HG03439 (cell line): ENCODE results near the gene SMYD3.
"Not testable (repeated sequence)": the region's sequence is repeated elsewhere in the genome, so short reads cannot be mapped to it uniquely, and the experiment has no call there.

ENCODE experiments used
- ATAC-seq: cut with Tn5 transposase; IDR thresholded peaks from one replicate; pipeline ENCODE4 v1.9.1; 2021; ENCODE audit warnings: mild to moderate bottlenecking, moderate library complexity; ENCODE audit not compliant: unreplicated experiment

The SMYD3 gene

DNA sequence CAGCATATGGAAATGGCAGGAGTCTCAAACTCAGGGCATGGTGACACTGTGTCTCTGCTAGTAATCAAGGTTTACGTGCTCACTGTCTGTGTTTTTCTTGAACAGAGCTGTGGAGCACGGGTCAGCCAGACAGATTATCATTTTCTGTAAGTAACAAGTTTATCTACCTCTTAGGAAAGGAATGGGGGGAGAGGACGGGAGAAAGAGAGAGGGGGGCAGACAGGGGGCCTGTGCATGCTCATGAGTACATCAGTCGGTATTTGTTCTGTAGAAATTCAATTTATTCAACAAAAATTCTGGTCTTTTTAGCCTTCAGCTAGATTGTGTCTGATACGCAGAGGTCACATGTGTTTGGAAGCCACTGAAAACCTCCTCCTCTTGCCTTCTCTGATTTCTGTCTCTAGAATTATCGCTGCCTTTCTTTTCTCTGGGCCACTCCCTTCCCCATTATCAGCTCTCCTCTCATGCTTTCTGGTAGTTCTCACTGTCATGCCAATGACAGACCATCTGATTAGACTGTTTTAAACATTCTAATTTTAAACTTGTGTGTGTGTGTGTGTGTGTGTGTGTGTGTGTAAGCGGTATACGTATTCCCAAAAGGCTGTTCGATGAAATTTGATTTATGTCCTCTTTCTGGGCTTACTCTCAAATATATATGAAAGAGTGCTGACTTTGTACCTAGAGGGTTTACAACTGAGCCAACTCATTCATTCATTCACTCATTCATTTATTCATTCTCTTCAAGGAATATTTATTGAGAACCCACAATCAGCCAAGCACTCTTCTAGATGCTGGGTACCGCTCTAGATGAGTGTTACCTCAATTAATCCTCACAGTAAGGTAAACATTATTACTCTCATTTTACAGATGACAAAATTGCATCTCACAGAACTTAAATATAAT, 715.4 kb downstream of the SMYD3 start:
- no peak for ATAC-seq

DNA sequence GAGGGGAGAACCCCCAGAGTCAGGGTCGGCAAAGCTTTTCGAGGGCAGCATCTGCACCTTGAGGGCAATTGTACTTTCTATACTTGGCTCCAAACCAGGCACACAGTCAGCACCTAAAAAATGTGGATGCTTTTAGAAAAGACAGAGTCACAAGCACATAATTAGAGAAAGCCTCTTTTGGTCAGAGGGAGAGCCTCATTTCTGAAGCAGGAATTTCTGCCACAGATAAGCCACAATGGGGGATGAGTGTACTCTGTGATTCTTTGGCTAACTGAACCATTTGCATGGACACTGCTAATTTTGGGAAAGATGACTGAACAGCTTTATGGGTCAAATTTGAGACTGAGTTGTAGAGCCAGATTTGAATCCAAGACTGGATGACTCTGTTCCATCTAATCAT, 716.6 kb downstream of the SMYD3 start:
- ATAC-seq = no peak

DNA sequence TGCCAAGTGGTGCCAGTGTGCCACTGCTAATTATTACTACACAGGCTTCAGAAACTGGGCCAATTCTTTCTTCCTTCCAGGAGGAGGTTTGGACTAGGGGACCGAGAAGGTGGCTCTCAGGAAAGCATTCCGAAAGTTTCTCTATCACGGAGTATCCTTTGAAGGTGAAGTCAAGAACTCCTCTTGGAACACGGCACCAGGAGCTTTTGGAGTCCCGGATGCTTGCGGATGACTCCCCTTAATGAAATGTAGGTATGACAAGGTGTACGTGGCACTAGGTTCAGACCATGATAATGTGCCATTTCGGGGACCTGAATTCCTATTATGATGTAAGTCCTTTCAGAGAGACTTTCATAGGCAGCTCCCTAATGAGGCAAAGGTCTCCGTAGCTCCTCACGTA, 718.2 kb downstream of the SMYD3 start:
- ATAC-seq = no peak

DNA sequence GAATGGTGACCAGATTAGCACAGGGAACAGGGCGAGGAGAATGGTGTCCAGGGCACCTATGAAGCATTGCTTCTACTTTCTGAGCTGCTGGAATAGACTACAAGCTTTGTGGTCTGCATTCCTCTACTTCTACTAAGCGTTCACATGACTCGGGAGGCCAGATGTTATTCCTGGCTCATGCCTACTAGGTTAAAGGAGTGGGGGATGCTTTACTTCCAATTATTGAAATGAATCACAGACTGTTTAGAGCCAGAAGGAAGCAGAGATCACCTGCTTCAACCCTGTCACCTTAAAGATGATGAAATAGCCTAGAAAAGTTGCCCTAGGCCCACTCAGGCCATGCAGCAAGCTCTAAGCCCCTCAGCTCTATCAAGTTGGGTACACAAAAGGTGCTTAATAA, 718.8 kb downstream of the SMYD3 start:
- no peak for ATAC-seq

DNA sequence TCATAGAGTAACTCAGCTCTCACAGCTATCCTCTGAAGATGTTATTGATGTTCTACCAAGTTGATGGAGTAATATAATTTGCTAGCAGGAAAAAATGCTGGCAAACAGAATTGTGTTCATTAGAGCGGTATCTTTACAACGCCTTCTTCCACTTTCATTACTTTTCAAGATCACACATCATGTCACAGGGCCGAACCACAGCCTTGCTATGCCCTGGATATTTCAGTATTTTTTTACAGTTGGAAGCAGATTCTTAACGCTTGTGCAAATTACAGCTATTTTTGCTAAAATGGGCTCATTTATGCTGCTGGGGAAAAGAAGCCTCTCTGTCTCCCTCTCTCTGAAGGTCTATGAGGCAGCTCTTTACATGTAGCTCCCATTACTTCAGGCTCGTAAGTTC, 720.1 kb downstream of the SMYD3 start:
- ATAC-seq = no peak

DNA sequence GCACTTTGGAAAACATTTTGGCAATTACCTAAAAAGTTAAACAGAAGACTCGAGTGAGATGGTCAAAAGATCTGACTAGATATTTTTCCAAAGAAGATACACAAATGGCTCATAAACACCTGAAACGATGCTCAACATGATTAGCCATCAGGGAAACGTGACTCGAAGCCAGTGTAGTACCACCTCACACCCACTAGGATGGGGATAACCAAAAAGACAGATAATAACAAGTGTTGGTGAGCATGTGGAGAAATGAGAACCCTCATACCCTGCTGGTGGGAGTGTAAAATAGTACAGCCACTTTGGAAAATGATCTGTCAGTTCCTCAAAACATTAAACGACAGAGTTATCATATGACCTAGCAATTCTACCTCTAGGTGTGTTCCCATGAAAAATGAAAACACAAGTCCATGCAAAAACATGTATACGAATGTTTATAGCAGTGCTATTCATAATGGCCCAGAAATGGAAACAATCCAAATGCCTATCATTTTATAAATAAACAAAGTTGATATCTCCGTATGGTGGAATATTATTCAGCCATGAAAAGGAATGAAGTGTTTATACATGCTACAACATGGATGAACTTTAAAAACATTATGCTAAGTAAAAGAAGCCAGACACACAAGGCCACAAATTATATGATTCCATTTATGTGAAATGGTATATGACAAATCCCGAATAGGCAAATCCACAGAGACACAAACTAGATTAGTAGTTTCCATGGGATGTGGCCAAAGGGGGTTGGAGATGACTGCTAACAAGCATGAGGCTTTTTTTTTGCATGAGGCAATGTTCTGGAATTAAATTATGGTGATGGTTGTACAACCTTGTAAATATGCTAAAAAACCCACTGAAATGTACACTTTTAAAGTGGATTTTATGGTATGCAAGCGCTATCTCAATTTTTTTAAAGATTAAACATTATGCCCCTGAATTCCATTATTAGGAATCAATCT, 727.0 kb downstream of the SMYD3 start:
- ATAC-seq = no peak

DNA sequence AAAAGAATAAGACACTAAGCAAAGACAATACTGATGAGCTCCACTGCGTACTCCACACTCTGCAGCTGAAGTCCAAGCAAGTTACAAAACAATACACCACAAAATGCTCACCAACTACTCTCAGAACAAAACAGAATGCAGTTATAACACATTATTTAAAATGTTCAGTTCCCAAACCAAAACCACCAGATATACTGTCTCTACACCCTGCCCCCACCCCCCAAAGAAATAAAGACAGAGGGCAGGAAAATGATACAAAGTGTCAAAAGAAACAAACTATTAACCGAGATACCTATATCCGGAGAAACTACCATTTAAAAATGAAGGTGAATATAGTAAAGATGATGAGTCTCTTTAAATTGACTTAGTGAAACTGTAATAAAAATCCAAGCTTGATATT, 729.3 kb downstream of the SMYD3 start:
- no peak for ATAC-seq

DNA sequence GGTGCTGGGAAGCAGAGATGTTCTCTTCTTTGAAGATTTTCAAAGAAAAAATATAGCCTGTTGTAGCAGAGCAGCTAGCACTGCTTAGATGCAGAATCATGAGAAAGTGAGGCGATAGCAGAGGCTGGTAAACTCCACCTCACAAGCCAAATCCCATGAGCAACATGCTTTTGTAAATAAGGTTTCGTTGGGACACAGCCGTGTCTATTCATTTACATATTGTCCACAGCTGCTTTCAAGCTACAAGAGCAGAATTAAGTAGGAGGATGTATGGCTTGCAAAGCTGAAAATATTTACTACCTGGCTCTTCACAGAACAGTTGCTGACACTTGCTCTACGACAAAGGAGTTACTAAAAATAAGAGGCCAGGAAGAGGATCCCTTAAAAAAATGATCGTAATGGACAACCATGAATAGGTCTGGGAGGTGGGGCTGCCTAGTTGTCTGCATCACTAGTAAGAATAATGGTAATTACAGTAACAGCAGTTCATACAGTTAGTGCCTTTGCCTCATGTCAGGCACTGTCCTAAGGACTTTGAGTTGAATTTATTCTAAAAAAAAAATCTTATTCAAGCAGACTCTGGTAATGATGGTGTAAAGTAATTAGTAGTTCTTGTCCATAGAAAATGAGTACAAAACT, 730.3 kb downstream of the SMYD3 start:
- no peak for ATAC-seq

DNA sequence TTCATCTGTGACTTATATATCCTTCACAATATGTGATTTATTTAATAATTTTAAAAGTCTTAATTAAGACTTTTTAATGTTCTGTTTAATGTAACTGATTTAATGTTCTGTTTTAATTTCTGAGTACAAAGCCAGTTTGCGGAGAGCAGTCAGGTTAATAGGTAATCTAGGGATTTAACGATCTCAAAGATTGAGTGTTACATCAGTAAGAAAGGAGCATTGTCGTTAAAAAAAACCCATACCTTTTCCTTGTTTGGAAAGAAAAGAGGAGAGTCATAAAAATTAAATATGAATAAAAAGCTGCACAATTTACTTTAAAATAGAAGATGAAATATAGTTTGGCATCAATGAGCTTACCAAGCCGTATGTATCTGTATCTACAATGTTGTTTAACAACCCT, 730.9 kb downstream of the SMYD3 start:
- ATAC-seq = no peak

DNA sequence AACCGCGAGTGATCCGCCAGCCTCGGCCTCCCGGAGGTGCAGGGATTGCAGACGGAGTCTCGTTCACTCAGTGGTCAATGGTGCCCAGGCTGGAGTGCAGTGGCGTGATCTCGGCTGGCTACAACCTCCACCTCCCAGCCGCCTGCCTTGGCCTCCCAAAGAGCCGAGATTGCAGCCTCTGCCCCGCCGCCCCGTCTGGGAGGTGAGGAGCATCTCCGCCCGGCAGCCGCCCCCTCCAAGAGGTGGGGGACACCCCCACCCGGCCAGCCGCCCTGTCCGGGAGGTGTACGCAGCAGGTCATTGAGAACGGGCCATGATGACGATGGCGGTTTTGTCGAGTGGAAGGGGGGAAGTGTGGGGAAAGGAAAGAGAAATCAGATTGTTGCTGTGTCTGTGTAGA, 732.1 kb downstream of the SMYD3 start:
- not testable (repeated sequence) for ATAC-seq

DNA sequence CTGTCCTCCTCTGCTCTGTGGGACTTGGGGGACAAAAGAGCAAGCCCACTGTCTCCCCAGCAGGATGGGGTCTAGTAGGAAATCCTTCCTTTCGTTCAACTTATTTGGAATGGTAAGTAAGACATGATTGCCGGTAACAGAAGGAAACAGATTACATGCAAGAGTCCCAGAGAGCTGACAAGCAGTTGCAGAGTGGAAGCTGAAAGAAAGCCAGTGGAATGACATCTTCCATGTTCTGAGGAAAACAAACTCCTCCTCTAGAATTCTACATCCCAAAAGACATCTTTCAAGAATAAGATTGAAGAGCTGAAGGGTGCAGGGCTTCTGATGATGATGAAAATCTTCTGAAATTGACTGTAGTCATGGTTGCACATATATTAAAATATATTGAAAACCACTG, 732.9 kb downstream of the SMYD3 start:
- no peak for ATAC-seq

DNA sequence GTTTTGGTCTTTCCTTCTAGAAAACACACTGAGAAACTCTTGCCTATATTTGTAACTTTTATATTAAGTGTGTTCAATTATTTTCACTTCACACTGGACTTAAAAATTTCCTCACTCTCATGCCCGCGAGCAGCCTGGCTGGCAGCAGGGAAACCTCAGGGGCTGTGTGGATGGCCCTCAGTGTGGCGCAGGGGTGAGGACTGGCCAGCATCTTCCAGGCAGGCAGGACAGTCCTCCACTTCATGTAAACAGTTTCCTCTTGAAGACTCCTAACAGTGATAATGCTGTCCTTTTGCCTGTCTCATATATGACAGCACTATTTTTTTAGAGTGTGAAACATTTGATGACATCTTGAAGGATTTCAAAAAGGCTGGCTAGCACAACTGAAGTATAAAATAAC, 733.7 kb downstream of the SMYD3 start:
- no peak for ATAC-seq

DNA sequence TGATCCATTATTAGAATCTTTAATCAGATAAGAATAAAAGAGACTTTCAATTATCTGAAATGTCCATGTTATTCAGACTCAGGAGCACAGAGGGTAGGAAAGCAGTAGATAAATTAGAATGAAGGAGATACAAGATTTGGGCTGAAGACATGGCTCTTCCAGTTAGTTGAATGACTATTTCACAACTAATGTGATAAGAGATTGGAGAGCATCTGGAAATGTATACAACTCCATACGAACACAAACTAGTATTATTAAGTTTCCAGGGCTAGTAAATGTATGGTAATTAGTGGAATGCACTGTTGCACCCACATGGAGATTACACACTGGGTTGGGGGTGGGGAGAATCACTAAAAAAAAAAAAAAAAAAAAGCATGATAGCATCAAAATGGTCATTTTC, 734.3 kb downstream of the SMYD3 start:
- ATAC-seq = no peak

DNA sequence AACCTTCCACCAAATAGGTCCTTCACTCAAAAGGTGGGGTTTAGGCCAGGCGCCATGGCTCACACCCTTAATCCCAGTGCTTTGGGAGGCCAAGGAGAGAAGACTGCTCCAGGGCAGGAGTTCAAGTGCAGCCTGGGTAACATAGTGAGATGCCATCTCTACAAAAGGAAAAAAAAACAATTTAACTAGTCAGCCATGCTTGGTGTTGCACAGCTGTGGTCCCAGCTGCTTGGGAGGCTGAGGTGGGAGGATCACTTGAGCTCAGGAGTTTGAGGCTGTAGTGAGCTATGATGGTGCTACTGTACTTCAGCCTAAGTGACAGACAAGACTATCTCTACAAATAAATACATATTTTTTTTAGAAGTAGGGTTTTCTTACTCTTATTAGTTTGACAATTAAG, 734.8 kb downstream of the SMYD3 start:
- ATAC-seq = no peak

DNA sequence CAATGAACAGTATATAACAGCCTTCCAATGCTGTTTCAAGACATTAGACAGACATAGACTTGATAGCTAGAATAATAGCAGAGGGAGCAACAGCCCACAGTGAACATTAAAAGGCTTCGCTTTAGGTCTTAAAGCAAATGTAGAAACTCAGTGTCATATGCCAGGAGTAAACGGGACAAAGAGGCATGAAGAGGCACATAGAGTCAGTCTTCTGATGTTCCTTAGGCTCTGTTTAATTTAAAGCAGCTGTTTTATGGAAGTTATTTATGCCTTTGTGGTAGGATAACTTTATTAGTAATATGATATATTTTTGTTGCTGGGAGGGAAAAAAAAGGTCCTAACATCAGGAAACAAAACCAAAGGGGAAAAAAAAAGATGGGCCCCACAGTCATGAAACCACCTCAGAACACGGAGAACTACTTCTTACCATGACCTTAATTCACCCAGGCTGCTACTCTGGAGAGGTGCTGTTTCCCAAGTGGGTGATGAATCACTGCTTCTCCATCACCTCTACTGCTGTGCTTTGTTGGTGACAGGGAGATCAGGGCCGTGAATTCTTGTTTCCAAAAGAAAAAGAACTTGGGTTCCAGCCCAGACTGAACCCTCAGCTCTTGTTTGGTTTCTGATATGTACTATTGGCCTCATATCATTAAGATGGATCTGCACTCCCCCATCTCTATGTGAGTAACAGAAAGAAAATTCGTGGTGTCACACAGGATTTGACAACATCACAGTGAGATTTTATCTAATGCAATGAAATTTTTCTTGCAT, 735.4 kb downstream of the SMYD3 start:
- ATAC-seq = no peak

DNA sequence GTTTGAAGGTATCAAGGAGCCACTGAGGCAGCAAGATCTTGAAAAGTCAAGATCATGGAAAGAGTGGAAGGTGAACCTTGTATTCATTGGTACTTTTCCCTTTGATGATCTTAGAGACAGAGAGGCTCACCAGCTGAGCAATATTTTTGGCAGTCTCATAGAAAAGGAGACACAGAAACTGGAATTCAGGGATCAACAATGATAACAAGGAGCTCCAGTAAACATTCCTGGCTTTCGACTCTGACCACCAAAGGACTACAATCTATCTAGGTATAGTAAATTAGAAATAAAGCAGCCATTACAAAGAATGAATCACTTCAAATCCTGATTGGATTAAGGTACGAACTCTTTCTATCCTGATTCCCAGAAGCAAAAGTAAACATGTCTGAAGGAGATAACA, 736.9 kb downstream of the SMYD3 start:
- ATAC-seq = no peak

DNA sequence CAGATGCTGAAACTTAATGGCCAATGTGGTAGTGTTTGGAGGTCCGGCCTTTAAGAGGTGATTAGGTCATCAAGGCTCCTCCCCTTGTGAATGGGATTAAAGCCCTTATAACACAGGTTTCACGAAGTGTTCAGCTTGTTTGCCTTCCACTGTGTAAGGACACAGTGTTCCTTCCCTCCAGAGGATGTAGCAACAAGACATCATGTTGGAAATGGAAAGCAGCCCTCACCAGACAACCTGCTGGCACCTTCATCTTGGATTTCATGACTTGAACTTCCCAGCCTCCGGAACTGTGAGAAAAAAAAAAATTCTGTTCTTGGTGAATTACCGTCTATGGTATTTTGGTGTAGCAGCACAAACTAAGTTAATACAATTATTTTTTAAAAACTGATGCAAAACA, 738.5 kb downstream of the SMYD3 start:
- no peak for ATAC-seq

DNA sequence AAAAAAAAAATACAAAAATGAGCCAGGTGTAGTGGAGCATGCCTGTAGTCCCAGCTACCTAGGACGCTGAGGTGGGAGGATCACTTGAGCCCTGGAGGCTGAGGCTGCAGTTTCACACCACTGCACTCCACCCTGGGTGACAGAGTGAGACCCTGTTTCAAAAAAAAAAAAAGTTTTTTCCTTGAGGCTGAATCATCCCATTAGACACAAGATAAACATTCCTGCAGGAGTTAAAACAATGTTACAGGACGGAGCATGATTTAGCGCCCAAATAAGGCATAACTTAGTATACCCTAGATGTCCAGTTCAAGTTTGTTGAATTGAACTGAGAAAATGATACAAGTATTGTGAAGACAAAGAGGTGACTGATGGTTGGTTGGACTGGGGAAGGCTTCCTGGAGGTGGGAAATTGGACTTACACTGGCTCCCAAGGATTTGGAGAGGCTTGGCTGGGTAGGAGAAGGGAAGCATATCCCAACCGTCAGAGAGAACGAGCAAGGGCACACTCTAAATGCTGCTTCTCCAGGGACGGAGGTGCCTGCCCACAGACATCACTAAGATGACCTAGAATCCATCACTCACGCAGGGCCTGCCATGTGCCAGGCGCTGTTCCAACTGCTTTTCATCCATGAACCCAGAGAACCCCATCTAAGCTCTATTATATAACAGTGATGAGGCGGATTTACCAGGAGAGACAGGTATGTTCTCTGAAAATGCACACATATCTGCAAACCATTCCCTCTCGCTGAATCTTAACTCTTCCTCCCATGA, 741.7 kb downstream of the SMYD3 start:
- ATAC-seq = no peak

DNA sequence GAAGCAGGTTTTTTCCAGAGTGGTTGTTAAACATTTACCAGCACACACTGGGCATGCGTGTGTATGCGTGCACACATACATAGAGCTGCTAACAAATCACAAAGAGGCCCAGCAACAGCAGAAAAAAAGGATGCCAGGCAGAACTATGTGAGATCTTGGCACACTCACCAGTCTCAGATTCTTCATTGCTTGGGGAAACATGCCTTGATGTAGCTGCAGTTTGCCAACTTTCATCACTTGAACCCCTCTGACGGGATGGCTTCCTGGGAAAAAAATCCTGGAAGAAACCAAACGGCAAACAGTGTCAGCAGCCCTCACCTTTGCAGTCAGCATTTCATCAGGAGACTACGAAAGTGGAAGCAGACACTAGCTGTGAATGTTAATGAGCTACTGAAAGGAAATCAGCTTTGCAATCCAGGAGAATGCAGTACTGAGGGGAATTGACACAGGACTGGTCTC, 743.2 kb downstream of the SMYD3 start:
- no peak for ATAC-seq

DNA sequence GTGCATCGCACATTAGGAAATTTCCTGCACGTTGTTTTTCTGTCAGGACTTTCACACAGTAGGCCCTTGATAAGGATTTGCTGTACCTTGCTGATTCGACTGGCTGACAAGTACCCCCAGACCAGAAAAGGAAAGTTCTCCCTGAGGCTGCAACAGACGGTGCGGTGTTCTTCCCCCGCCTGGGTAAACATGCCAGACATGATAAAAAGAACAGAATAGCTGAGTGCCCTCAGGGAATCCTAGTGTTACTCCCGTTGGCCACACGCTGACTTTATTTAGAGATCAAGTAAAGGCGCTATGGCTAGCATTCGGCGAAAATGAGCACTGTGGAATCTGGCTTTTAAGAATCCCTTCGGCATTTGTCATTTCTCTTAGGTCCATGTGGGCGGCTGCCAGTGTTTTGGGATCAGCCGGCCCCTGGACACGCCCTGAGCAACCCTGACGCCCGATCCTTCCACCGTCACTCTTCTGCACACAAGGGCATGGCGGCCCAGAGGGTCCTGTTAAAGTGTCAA, 744.6 kb downstream of the SMYD3 start:
- ATAC-seq = no peak
